ENCODE results near the gene HES7.

Gene HES7

DNA sequence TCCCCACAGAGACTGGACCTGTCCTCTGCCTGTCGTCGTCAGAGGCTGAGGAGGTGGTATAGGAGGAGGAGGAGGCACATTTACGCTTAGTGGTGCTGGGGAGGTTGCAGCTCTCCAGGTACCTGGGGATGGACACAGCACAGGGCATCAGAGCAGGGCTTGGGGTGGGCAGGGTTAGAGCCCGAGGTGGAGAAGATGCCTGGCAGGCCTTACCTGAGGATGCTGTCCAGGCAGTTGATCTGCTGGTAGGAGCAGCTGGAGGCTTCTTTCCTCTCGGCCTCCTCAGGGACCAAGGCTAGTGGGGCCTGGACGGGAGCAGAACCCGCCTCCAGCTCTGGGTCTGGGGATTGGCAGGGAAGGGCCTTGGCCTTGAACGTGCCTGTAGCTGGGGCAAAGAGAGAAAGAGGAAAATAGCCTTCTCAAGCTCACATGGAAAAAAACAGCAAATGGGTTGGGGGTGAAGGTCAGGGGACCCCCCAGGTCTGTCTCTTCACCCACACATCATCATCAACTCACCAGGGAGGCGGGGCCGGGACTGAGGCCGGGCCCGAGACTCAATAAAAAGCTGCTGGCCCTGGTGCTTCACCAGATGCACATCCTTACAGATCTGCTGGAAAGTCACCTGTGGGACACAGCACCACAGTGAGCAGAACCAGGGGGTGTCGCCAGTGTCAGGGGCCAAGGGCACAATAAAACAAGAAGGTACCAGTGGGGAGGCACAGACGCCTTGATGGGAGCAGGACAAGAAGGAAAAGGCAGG is 22.7 kb upstream of the HES7 start:
- no peaks in the 10 kb centered on the region for H3F3A ChIP-seq (ENCODE audit: low read depth)
- H3K9me3 ChIP-seq (ENCODE audit: insufficient read depth, low read depth, low read length): no peaks in the 10 kb centered on the region
- peaks cover 10% of the 10 kb centered on the region for H3K4me1 ChIP-seq (ENCODE audit: insufficient read depth, low read length, poor library complexity, severe bottlenecking)
- no peak overlapping the region for H3K9ac ChIP-seq (ENCODE audit: low read depth, low read length, poor library complexity, severe bottlenecking)
- H2AFZ ChIP-seq (ENCODE audit: low read length): no peak overlapping the region
- no peak overlapping the region for H3K4me3 ChIP-seq (ENCODE audit: low read length, poor library complexity, severe bottlenecking)
- TF ChIP-seq, protein P1, sequence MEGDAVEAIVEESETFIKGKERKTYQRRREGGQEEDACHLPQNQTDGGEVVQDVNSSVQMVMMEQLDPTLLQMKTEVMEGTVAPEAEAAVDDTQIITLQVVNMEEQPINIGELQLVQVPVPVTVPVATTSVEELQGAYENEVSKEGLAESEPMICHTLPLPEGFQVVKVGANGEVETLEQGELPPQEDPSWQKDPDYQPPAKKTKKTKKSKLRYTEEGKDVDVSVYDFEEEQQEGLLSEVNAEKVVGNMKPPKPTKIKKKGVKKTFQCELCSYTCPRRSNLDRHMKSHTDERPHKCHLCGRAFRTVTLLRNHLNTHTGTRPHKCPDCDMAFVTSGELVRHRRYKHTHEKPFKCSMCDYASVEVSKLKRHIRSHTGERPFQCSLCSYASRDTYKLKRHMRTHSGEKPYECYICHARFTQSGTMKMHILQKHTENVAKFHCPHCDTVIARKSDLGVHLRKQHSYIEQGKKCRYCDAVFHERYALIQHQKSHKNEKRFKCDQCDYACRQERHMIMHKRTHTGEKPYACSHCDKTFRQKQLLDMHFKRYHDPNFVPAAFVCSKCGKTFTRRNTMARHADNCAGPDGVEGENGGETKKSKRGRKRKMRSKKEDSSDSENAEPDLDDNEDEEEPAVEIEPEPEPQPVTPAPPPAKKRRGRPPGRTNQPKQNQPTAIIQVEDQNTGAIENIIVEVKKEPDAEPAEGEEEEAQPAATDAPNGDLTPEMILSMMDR (conservative IDR thresholded peaks at IDR 0.05; ENCODE audit: low read length): no peak
- no peak for TF ChIP-seq EZH2phosphoT487 (IDR thresholded peaks at IDR 0.05; ENCODE audit: borderline replicate concordance)
- peaks cover 12% of the 10 kb centered on the region for H4K20me1 ChIP-seq (ENCODE audit: insufficient read depth, low read length, poor library complexity, severe bottlenecking)
- H3K4me2 ChIP-seq (ENCODE audit: low read depth, low read length, poor library complexity, severe bottlenecking): no peak overlapping the region
- H3K27me3 ChIP-seq (ENCODE audit: insufficient read depth, low read length, poor library complexity, severe bottlenecking): no peaks in the 10 kb centered on the region
- H3K9me2 ChIP-seq (replicated peaks; ENCODE audit: low read depth, low read length): no peaks in the 10 kb centered on the region
- peaks cover 11% of the 10 kb centered on the region; the same call in 1 of the 2 replicates for H3K79me2 ChIP-seq (ENCODE audit: insufficient read depth, low read length)
- peaks cover 35% of the 10 kb centered on the region; the same call in 1 of the 2 replicates for H3K36me3 ChIP-seq (ENCODE audit: insufficient read depth, low read length)

DNA sequence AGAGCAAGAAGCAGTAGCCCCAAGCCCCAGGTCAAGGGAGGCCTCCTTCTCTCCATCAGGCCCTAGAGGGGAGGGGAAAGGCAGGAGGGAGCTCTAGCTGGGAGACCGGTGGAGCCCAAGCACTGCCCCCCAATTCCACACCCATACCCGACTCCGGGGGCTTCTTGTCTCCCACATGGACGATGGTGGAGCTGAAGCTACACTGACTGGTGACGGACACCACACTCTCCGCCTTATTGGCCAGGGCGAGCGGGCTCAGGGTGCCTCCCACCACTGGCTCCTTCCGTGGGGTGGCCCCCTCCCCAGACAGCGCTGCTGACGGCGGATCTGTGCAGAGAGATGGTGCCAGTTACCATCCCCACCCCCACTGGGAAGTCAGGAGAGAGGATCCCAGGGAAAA is 21.9 kb upstream of the HES7 start:
- no peak overlapping the region for H3K9ac ChIP-seq (ENCODE audit: low read depth, low read length, poor library complexity, severe bottlenecking)
- no peaks in the 10 kb centered on the region for H3K27me3 ChIP-seq (ENCODE audit: insufficient read depth, low read length, poor library complexity, severe bottlenecking)
- H3K9me2 ChIP-seq (replicated peaks; ENCODE audit: low read depth, low read length): no peaks in the 10 kb centered on the region
- H2AFZ ChIP-seq (ENCODE audit: low read length): no peak overlapping the region
- no peaks in the 10 kb centered on the region for H3F3A ChIP-seq (ENCODE audit: low read depth)
- TF ChIP-seq, protein P1 (conservative IDR thresholded peaks at IDR 0.05; ENCODE audit: low read length): no peak
- no peak for TF ChIP-seq EZH2phosphoT487 (IDR thresholded peaks at IDR 0.05; ENCODE audit: borderline replicate concordance)
- H3K79me2 ChIP-seq (ENCODE audit: insufficient read depth, low read length): peaks cover 9% of the 10 kb centered on the region; the same call in 1 of the 2 replicates
- H3K4me2 ChIP-seq (ENCODE audit: low read depth, low read length, poor library complexity, severe bottlenecking): no peak overlapping the region
- H4K20me1 ChIP-seq (ENCODE audit: insufficient read depth, low read length, poor library complexity, severe bottlenecking): peaks cover 8% of the 10 kb centered on the region
- no peak overlapping the region for H3K4me3 ChIP-seq (ENCODE audit: low read length, poor library complexity, severe bottlenecking)
- peaks cover 41% of the 10 kb centered on the region; the same call in 1 of the 2 replicates for H3K36me3 ChIP-seq (ENCODE audit: insufficient read depth, low read length)
- H3K9me3 ChIP-seq (ENCODE audit: insufficient read depth, low read depth, low read length): no peaks in the 10 kb centered on the region
- H3K4me1 ChIP-seq (ENCODE audit: insufficient read depth, low read length, poor library complexity, severe bottlenecking): peaks cover 6% of the 10 kb centered on the region

DNA sequence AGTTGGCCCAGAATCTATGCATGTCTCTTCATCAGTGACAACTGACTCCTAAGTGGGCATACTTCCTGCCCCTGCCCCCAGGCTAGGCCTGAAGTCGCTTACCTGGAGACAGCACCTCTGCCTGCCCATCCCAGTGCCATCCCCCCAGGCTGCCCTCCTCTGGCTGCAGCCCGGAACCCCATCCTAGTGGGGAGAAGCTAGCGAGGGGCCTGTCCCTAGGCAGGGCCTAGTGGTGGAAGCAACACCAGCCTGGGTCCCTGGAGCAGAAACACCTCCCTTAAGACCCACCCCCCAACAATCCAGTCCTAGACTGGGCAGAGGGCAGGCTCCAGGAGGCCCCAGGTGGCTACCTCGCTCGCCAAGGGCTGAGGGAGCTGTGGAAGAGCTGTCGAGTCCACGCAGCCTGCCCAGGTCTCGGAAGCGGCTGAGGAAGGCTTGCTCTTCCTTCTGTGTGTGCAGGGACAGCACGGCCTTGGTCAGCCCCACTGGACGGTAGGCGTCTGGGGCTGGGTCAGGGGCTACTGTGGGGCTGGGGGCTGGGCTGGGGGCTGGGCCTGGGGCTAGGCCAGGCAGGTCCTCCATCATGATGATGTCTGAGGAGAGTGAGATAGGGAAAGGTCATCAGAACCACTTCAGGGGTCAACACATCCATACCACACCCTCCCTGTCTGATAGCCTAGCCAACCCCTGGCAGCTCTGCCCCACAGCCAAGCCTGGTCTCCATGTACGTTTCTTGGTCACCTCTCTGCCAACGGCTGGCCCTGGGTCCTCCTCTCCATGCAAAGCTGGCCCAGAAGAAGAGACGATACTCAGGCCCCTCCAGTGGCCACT is 20.7 kb upstream of the HES7 start:
- Histone ChIP-seq H3K4me1 (ENCODE audit: insufficient read depth, low read length, poor library complexity, severe bottlenecking) (peaks cover 3% of the 10 kb centered on the region), H2AFZ (ENCODE audit: low read length) (no peak overlapping the region), H4K20me1 (ENCODE audit: insufficient read depth, low read length, poor library complexity, severe bottlenecking) (no peaks in the 10 kb centered on the region), H3K27me3 (ENCODE audit: insufficient read depth, low read length, poor library complexity, severe bottlenecking) (no peaks in the 10 kb centered on the region), H3K79me2 (ENCODE audit: insufficient read depth, low read length) (no peaks in the 10 kb centered on the region), H3K9ac (ENCODE audit: low read depth, low read length, poor library complexity, severe bottlenecking) (no peak overlapping the region), H3K9me3 (ENCODE audit: insufficient read depth, low read depth, low read length) (no peaks in the 10 kb centered on the region), H3F3A (ENCODE audit: low read depth) (no peaks in the 10 kb centered on the region; the same call in 1 of the 2 replicates), H3K9me2 (replicated peaks; ENCODE audit: low read depth, low read length) (no peaks in the 10 kb centered on the region), H3K4me2 (ENCODE audit: low read depth, low read length, poor library complexity, severe bottlenecking) (no peak overlapping the region), H3K36me3 (ENCODE audit: insufficient read depth, low read length) (peaks cover 39% of the 10 kb centered on the region; the same call in 1 of the 2 replicates), H3K4me3 (ENCODE audit: low read length, poor library complexity, severe bottlenecking) (no peak overlapping the region)
- TF ChIP-seq EZH2phosphoT487 (IDR thresholded peaks at IDR 0.05; ENCODE audit: borderline replicate concordance): no peak
- TF ChIP-seq, protein P1 (conservative IDR thresholded peaks at IDR 0.05; ENCODE audit: low read length): no peak

Measured in Loucy (cell line).